Lower lobe of right lung (tissue), 2 donors: ENCODE results near the gene SPTY2D1. TPM values are rescaled to one million over a fixed set of nuclear protein-coding genes. Genes with fewer than 3 reads are reported as not detected.
A peak's percentile ranks its signal among the peaks of the same experiment; 100 is the strongest.
"Not testable (repeated sequence)": the region's sequence is repeated elsewhere in the genome, so short reads cannot be mapped to it uniquely, and the experiment has no call there.

Source experiments
- ATAC-seq, 2 donors: fragments of 200-7000 bp; cut with Tn5 transposase; one replicate each; pipeline ENCODE4 v1.9.1; 2020 to 2022; ENCODE audit warnings: mild to moderate bottlenecking in 2 of 2, moderate library complexity in 2 of 2
- DNase-seq: peaks from one replicate; pipeline ENCODE4 v3.0.0-alpha.2; 2020
- H3K27ac ChIP-seq: fragments of 200-600 bp; one replicate; pipeline ENCODE4 v1.8.0; 2022
- H3K27me3 ChIP-seq: fragments of 200-600 bp; one replicate; pipeline ENCODE4 v1.8.0; 2022; ENCODE audit warnings: low read depth
- H3K36me3 ChIP-seq: fragments of 200-600 bp; one replicate; pipeline ENCODE4 v1.8.0; 2022; ENCODE audit warnings: mild to moderate bottlenecking
- H3K4me1 ChIP-seq: fragments of 200-600 bp; one replicate; pipeline ENCODE4 v1.8.0; 2022
- H3K4me3 ChIP-seq: fragments of 200-600 bp; one replicate; pipeline ENCODE4 v1.8.0; 2022; ENCODE audit warnings: mild to moderate bottlenecking
- H3K9me3 ChIP-seq: fragments of 200-600 bp; one replicate; pipeline ENCODE4 v1.8.0; 2022
- intact Hi-C: fragments of 100-400 bp; cut with DNase I; formaldehyde crosslinking; loops from one replicate; pipeline ENCODE4 v1.11.0; 2022
- total RNA-seq: library from RNA; stranded (reverse); fragmentation: NEBNext Ultra II Directional; extraction: Animal tissue kit (Norgen Biotek cat#: 25700); gene quantifications from one replicate; pipeline ENCODE4 v1.2.1, GENCODE V29; 2021
- TF ChIP-seq, protein P1 (sequence below): fragments of 200-600 bp; IDR thresholded peaks from one replicate; pipeline ENCODE4 v1.8.0; 2022; ENCODE audit warnings: antibody characterized with exemption, mild to moderate bottlenecking
- donor health status: DM: no; HTN: yes; CAD: no; lungs with severe emphysema.

The SPTY2D1 gene
- total RNA-seq, 1 donor from 2014 or later = 18.6 TPM

DNA sequence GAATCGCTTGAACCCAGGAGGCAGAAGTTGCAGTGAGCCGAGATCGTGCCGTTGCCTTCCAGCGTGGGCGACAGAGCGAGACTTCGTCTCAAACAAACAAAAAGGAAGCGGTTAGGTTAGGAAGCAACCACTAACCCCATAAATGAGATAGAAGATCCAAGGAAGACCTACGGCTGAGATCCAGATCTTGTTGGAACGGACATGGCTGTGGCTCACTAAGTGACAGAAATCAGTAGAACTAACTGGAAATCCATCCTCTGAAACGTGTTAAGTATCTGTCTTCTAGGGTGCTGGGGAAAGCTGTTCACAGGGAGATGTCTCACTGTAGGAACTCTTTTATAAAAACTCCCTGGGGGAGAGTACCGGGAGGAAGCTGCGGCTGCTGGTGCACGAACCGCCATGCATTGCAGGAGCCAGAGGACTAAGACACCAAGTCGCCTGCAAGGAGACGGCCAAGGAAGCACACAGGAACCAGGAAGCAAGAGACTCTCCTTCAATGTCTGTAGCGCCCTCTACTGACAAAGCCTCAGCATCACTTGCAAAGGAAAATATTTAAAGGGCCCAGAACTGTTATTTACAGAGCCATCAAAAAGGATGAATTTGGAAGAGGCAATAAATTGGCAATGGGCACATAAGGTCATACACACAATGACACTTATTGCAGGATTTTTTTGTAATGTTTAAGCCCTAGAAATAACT lies 16.9 kb upstream of the SPTY2D1 start:
- DNase-seq = peak; percentile 51
- no peaks in the 10 kb centered on the region for H3K27me3 ChIP-seq
- no peaks in the 10 kb centered on the region for H3K36me3 ChIP-seq
- no peak overlapping the region for H3K4me3 ChIP-seq
- TF ChIP-seq, protein P1, sequence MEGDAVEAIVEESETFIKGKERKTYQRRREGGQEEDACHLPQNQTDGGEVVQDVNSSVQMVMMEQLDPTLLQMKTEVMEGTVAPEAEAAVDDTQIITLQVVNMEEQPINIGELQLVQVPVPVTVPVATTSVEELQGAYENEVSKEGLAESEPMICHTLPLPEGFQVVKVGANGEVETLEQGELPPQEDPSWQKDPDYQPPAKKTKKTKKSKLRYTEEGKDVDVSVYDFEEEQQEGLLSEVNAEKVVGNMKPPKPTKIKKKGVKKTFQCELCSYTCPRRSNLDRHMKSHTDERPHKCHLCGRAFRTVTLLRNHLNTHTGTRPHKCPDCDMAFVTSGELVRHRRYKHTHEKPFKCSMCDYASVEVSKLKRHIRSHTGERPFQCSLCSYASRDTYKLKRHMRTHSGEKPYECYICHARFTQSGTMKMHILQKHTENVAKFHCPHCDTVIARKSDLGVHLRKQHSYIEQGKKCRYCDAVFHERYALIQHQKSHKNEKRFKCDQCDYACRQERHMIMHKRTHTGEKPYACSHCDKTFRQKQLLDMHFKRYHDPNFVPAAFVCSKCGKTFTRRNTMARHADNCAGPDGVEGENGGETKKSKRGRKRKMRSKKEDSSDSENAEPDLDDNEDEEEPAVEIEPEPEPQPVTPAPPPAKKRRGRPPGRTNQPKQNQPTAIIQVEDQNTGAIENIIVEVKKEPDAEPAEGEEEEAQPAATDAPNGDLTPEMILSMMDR = peak; percentile 59
- intact Hi-C loops = no loop called here
- H3K4me1 ChIP-seq = no peaks in the 10 kb centered on the region
- no peaks in the 10 kb centered on the region for H3K9me3 ChIP-seq
- no peak overlapping the region for H3K27ac ChIP-seq
- ATAC-seq = peak; percentile 65 to 80

DNA sequence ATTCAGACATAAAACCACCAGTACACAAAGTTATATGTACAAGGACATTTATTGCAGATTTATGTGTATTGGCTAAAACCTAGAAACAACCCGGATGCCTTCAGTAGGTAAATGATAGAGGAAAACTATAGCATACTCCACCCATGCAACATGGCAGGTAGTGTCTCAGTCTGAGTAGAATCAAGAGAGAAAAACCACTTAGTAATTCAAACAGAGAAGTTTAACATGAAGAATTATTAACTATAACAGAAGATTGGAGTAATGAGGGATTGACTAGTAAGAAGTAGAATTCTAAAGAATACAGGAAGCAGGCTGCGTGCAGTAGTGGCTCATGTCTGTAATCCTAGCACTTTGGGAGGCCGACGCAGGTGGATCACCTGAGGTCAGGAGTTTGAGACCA lies 16.2 kb upstream of the SPTY2D1 start:
- no peak for DNase-seq
- intact Hi-C loops = no loop called here
- TF ChIP-seq, protein P1 = no peak

DNA sequence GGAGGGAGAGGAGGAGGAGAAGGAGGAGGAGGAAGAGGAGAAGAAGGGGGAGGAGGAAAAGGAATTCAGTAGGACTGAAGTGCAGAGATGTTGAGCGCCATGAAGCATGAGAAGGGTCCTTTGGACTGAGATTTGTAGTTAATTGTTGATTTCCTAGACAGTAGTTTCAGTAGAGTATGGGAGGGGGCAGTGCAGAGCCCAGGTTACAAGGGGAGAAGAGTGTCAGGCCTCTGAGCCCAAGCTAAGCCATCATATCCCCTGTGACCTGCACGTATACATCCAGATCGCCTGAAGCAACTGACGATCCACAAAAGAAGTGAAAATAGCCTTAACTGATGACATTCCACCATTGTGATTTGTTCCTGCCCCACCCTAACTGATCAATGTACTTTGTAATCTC lies 8.9 kb upstream of the SPTY2D1 start:
- intact Hi-C loops, H3K4me1 ChIP-seq, H3K36me3 ChIP-seq, H3K4me3 ChIP-seq, H3K9me3 ChIP-seq, DNase-seq, H3K27me3 ChIP-seq, H3K27ac ChIP-seq, ATAC-seq: not testable (repeated sequence)

More for the DNA sequence above, 16.2 kb upstream of the SPTY2D1 start:
- Histone ChIP-seq H3K9me3 (no peaks in the 10 kb centered on the region), H3K4me1 (no peaks in the 10 kb centered on the region), H3K36me3 (no peaks in the 10 kb centered on the region), H3K4me3 (no peak overlapping the region), H3K27ac (no peak overlapping the region), H3K27me3 (no peaks in the 10 kb centered on the region)
- ATAC-seq = no peak

DNA sequence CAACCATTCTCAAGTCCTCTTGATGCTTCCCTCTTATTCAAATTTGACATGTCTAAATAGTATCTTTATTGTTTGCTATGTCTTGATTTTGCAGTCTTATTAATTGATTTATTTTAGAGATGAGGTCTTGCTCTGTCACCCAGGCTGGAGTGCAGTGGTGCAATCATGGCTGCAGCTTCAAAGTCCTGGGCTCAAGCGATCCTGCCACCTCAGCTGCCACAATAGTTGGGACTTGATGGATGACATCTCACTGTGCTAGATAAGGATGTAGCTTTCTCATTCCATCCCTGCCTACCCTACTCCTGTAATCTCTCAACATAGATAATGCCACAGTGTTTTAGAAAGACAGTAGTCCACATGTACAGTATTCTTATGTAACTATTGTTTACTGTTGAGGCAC lies 7.5 kb upstream of the SPTY2D1 start:
- no peaks in the 10 kb centered on the region for H3K36me3 ChIP-seq
- no peaks in the 10 kb centered on the region for H3K4me1 ChIP-seq
- no peaks in the 10 kb centered on the region for H3K27me3 ChIP-seq
- H3K27ac ChIP-seq = no peak overlapping the region
- ATAC-seq (no peak), DNase-seq (no peak)
- no peak overlapping the region for H3K4me3 ChIP-seq
- TF ChIP-seq, protein P1 = no peak
- intact Hi-C loops = no loop called here
- H3K9me3 ChIP-seq = no peaks in the 10 kb centered on the region

DNA sequence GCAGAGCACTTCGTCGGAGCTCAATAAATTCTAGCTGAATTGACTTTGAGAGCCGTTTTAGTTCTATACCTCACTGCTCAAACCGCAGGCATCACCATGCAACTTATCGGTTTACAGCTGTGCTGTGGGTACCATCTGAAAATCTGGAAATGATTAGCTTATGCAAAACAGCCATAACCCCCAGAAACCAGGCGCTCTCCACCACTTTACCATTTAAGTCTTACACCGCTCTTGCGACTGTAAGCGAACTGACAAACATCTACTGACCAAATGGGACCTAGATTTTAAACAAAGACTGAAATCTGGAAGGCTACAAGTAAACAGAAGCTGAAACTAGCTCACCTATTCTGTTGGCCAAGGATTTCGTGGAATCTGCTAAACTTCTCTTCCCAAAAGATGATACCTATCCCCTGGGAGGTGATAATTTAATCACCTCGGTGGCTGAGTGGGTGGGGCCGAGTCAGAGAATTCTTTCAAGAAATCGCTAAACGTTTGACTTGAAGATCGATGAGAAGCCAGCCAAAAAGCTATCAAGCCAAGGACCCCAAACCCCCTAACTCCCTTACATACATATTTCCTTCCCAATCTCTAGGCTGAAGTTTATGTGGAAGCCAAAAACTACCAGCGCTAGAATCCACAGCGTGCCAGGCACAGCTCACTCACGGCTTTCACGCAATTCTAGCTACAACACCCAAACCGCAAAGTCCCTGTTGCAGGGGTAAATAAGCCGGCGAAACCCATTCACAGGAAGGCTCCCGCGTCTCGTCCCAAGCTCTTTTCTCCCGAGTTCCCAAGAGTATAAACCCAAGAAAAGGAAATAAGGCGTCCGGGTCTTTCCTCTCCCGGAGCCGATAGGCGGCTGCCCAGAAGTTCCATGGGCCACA lies 644 bp downstream of the SPTY2D1 start:
- Histone ChIP-seq H3K27ac (peak overlapping the region; percentile 95), H3K4me1 (peaks cover 20% of the 10 kb centered on the region), H3K36me3 (no peaks in the 10 kb centered on the region), H3K27me3 (no peaks in the 10 kb centered on the region), H3K4me3 (peak overlapping the region; percentile 98), H3K9me3 (no peaks in the 10 kb centered on the region)
- TF ChIP-seq, protein P1 = no peak
- ATAC-seq (no peak), DNase-seq (no peak)
- intact Hi-C loops = no loop called here

DNA sequence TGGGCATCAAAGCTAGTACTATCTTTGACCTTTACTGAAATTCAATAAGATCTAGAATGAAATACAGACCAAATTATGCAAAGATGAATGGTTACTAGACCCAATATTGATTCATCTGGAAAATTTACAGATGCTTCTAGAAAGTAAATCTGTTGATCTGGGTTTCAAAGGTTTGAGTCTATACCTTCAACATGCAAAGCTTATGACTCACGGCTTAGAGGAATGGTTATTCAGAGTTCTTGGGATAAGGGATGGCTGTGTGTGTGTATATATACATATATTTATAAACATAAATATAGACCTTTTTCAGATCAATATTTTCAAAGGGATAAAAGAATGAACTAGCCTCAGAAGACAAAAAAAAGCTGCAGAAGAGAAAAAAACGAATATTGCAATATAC lies 1.3 kb downstream of the SPTY2D1 start:
- H3K4me1 ChIP-seq = peaks cover 20% of the 10 kb centered on the region
- H3K27ac ChIP-seq = no peak overlapping the region
- DNase-seq (no peak), ATAC-seq (no peak)
- intact Hi-C loops = no loop called here
- H3K9me3 ChIP-seq = no peaks in the 10 kb centered on the region
- peak overlapping the region; percentile 98 for H3K4me3 ChIP-seq
- no peaks in the 10 kb centered on the region for H3K36me3 ChIP-seq
- TF ChIP-seq, protein P1 = no peak
- H3K27me3 ChIP-seq = no peaks in the 10 kb centered on the region
